G401.6 (cell line): ENCODE data around the gene RNF112.
"Not testable (repeated sequence)": the region's sequence is repeated elsewhere in the genome, so short reads cannot be mapped to it uniquely, and the experiment has no call there.

Source experiments
- FAIRE-seq: peaks from 2 replicates; lab custom pipeline; 2012; peaks lifted over from hg19 to GRCh38; lab: Jason Lieb, UNC

The RNF112 gene

GRCh38 chr17:19414396-19415280 is 3.6 kb downstream of the RNF112 start:
- no peak for FAIRE-seq

GRCh38 chr17:19415311-19415710 is 4.3 kb downstream of the RNF112 start:
- FAIRE-seq: no peak

GRCh38 chr17:19415806-19416775 is 5.1 kb downstream of the RNF112 start:
- no peak for FAIRE-seq

GRCh38 chr17:19417611-19418010 is 6.6 kb downstream of the RNF112 start:
- no peak for FAIRE-seq

- no peak for FAIRE-seq
Observed at GRCh38 chr17:19418251-19418992, 7.4 kb downstream of the RNF112 start.

GRCh38 chr17:19421219-19421618 is 10.2 kb downstream of the RNF112 start:
- FAIRE-seq: no peak

GRCh38 chr17:19421926-19422325 is 10.9 kb downstream of the RNF112 start:
- FAIRE-seq: no peak

GRCh38 chr17:19424934-19425868 is 14.2 kb downstream of the RNF112 start:
- no peak for FAIRE-seq

- FAIRE-seq: no peak
Observed at GRCh38 chr17:19426631-19427030, 15.6 kb downstream of the RNF112 start.

- FAIRE-seq: no peak
Observed at GRCh38 chr17:19431691-19432090, 20.7 kb downstream of the RNF112 start.

GRCh38 chr17:19433255-19433654 is 22.2 kb downstream of the RNF112 start:
- FAIRE-seq: no peak

GRCh38 chr17:19433727-19434340 is 22.8 kb downstream of the RNF112 start:
- FAIRE-seq: no peak

- no peak for FAIRE-seq
Observed at GRCh38 chr17:19440421-19440820, 29.4 kb downstream of the RNF112 start.

GRCh38 chr17:19441288-19441687 is 30.3 kb downstream of the RNF112 start:
- FAIRE-seq: not testable (repeated sequence)

GRCh38 chr17:19442731-19443130 is 31.7 kb downstream of the RNF112 start:
- FAIRE-seq: no peak

- FAIRE-seq: no peak
Observed at GRCh38 chr17:19443148-19443547, 32.1 kb downstream of the RNF112 start.

GRCh38 chr17:19445105-19445504 is 34.1 kb downstream of the RNF112 start:
- FAIRE-seq: no peak

- not testable (repeated sequence) for FAIRE-seq
Observed at GRCh38 chr17:19446577-19446976, 35.5 kb downstream of the RNF112 start.

- FAIRE-seq: peak; percentile 89
Observed at GRCh38 chr17:19447085-19447583, 36.1 kb downstream of the RNF112 start.
